SW480 (cell line): ENCODE results near the gene OTOF.
"Not testable (repeated sequence)": the region's sequence is repeated elsewhere in the genome, so short reads cannot be mapped to it uniquely, and the experiment has no call there.

ENCODE experiments used
- DNase-seq: peaks from one replicate; pipeline ENCODE4 v3.0.0-alpha.2; 2016; ENCODE audit warnings: low spot score

Gene OTOF

DNA sequence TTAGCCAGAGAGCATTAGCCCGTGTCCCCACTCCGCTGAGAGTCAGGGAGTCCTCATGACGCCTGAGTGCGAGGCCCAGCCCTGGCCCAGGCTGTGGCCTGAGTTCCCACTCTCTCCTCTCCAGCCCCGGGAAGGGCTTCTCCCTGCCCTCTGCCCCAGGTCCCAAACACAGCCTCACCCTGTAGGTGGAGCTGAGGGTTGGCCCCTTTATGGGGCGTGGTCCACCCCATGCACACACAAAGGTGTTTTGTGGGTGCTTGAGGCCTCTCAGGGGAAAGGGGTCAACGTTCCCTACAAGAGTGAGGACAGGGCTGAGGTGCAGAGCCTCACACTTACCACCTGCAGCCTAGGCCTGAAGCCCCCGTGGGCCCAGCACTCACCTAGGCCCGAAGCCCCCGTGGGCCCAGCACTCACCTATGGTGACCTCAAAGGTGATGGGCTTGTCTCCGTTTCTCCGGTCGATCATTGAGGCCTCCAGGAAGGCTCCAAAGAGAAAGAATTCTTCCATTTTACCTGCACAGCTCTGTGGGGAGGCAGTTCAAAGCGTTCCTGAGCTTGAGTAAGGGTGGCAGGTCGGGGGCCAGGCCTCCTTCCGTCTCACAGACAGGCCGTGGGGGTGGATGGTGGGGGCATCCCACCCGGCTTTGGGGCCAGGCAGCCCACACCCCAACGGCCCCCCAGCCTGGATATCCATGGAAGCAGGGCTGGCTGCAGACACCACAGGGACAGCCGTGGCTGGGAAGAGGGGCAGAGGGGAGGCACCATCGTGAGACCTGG, 2.1 kb upstream of the OTOF start:
- no peak for DNase-seq

DNA sequence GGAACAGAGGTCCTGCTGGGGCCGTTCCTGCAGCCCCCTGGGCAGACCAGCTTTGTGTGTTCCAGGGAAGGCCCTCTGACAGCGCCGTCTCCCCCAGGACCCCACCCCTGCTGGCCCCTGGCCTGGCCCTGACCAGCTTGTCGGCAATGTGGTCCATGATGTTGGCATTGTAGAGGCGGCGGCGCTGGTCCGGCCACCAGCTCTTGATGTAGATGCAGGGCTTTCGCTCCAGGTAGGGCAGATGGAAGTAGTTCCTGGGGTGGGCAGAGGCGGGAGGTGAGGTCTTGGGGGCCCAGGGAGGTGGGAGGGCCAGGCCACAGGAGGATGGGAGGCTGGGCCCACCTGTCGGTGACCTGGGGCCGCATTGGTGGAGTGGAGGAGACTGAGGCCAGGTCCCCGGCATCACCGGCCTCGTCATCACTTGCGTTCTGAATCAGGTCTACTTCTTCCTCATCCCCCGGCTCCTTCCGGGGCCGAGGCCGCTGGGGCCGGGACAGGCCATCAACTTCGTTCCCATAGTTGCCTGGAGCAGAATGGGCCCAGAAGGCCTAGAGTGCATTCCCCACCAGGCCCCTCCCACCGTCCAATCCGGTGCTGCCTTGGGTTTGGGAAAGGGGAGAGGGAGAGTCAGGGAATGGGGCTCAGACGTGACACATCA, 1.3 kb upstream of the OTOF start:
- no peak for DNase-seq

DNA sequence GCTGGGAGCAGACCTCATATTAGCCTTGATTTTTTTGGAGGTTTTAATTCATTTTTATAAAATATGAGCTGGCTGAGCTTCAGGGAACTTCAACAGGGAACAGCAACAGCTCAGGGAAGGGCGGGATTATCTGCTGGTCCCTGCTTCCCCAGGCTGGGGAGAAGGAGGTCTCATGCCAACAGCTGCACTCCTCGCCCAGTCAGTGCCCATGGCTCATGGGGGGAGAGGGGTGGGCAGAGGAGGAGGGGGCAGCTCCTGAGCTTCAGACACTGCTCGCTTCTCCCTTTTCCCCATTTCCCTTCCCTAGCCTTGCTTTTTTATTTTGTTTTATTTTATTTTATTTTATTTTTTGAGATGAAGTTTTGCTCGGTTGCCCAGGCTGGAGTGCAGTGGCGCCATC, 442 bp upstream of the OTOF start:
- DNase-seq, result no peak

DNA sequence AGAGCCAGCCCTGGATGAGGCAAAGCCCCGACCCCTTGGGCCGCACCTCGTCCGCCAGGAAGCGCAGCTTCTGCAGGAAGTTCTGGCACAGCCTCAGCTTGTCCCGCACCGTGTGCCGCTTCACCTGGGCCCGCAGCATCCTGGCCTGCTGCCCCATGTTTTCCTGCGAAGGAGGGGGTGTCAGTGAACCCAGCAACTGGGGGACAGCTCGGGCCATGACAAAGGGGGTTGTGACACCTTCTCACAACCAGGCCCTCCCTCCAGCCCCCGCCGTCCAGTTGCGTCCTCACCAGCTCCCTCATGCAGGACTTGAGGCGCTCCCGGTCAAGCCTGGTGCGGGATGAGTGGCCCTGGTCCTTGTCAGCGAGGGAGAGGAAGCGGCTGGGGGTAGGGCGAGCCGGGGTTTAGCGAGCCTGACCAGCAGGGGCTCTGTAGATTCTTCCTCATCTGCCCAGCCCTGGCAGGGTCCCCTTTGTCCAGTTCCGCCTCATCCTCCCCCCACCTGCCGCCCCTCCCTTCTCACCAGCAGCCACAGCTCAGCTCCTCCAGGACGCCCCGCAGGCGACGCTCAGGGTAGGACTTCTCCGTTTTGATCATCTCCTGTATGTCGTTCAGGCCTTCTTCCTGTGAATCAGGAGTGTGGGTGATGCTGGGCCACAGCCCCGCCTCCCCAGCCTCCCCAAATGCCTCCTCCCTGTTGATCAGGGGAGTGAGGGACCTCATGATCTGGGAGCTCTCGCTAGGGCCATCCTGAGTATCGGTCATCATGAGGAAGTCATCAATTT, 606 bp downstream of the OTOF start:
- no peak for DNase-seq

DNA sequence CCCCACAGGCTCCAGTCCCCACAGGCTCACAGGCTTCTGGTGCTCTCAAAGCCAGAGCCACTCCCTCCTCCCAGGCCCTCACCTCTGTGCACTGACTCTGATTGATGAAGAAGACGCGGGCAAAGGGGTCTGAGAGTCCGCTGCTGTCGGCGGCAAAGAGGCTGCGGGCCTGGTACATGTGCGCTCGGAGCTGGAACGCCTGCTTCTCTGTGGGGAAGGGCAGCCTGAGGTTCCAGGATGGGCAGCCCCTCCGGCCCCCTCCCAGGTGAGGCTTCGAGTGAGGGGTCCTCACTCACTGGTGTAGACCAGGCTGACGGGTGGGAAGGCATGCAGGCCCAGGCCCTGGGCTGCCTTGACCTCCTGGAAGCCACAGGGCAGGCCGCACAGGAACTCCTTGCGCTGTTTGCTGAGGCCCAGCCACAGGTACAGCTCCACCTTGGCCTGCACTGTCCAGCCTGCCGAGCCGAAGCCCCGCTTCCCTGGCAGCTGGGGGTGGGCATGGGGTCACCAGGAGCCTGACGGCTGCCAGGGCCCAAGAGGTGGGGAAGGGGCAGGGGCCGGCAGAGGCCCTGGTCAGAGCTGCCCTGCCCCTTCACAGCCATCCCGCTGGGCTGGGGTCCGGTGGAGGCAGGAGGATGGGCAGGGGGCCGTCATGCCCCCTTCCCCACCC, 2.0 kb downstream of the OTOF start:
- DNase-seq, result no peak

DNA sequence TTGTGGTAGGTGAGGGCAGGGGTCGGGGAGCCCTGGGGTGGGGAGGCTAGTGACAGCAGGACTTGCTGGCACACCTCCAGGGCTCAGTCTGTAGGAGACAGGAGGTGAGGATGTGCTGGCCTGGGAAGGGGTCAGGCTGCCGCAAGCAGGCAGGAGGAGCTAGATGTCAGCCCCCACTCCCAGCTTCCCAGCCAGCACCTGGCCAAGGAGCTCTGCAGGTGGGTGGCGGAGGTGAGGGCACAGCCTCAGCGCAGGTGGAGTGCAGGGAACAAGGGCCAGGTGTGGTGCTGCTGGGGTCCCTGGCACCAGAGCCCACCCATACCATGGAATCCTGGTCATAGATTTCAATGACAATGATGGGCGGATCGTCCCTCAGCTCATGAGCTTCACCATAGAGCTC, 2.9 kb downstream of the OTOF start:
- no peak for DNase-seq

DNA sequence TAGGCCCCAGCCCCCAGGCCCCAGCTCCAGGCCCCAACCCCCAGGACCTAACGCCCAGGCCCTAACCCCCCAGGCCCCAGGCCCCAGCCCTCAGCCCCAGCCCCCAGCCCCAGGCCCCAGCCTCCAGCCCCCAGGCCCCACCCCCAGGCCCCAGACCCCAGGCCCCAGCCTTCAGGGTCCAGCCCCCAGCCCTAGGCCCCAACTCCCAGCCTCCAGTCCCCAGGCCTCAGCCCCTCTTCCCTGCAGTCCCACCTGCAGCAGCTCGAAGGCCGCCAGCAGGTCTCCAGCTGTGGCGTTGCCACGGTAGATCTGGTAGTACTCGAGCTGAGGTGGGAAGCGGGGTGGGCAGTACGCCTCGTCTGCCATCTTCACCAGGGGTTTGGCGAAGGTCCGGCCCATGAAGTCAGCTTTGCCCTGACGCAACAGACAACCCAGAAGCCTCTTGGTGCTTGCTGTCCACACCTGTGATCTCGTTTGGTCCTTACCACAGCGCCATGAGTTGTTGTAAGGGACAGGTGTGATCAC, 3.6 kb downstream of the OTOF start:
- no peak for DNase-seq

DNA sequence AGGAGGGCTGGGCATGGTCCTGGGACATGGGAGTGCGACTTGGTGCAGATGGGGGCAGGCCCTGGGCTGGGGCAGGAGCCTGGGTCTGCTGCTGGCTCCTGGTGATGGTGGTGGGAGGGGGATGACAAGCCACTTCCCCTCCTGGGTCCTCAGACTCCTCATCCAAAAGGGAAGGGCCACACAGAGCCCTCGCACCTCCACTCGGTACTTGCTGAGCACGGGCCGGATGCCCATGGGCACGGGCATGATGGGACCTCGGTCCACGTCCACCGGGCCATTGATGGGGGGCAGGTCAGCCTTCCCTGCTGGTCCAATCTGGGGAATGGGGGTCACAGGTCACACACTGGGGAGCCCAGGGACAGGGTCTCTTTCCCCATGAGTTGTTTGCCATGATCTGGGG, 4.1 kb downstream of the OTOF start:
- no peak for DNase-seq

DNA sequence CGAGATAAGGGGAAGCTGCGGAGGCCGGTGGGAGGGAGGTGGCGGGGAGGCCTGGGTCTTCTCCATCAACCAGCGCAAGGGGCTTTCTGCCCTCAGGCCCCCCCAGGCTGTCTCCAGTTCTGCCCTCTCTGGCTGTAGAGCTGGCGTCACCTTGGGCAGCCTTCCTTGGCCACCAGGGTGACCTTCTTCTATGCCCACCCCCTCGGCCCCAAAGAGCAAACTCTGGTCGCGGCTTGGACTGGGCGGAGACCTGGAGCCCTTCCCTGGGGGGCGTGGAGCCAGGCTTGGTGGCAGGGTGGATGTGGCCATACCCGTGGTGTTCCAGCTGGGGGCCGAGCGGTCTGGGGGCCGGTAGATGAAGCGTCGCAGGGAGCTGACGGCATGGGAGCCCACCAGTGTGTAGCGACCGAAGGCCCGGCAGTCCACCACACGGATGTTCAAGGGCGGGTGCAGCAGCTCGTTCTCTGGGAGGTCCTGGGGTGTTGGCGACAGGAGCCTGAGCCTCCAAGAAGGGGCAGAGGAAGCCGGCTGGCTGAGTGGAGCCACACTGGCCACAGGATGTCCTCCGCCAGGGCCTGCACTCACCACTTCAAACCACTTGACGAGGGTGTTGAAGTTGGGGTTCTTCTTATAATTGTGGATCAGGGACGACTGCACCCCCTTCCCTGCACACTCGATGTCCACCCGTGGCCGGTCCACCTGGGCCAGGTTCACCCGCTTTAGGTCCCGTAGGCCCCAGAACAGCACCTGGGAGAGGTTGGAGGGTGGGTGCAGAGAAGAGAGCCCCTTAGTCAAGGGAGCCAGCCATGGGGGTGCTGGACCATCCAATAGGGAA, 4.9 kb downstream of the OTOF start:
- DNase-seq, result no peak

DNA sequence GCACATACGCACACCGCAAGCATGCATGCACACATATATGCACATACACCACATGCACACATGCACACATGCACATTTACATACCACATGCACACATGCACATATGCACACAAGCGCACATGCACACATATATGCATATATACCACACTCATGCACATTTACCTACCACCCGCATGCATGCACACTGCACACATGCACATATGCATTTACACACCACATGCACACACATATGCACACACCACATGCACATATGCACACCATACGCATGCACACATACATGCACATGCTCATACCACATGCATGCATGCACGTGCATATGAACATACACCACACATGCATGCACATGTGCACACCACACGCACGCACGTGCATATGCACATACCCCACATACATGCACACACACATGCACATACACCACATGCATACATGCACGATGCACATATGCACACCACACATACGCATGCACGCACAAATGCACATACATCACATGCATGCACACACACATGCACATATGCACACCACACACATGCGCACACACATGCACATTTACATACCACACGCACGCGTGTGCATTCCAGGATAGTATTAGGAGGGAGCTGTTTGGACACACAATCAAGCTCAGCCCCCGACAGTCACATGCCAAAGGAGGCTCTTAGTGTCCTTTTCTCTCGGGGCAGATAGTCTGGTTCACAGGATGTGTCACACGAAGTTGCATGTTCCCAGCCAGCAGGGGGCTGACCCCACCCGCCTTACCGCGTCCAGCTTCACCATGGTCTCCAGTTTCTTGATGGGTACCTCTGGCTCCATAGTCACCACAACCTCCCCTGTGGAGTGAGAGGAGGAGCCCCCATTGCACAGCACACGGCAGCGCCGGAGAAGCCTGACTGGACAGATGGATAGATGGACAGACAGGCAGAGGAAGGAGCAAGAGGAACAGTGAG, 5.9 kb downstream of the OTOF start:
- DNase-seq, result no peak

DNA sequence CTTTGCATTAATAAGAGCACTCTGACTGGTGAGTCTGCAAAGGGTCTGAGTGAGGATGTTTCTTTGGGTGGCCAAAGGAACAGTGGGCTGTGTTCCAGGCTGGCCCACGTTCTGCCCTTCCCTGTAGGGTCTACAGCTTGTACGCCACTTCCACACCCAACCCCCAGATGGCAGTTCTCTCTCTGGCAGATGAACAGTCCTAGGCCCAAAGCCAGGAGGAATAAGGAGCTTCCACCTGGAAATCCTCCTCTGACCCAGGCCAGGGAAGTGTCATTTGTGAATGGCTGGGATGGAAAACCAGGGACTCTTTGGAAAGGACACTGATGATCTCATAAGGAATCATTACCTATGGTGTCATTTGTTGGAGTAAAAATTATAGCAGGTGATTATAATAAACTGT, 6.6 kb downstream of the OTOF start:
- DNase-seq, result no peak

DNA sequence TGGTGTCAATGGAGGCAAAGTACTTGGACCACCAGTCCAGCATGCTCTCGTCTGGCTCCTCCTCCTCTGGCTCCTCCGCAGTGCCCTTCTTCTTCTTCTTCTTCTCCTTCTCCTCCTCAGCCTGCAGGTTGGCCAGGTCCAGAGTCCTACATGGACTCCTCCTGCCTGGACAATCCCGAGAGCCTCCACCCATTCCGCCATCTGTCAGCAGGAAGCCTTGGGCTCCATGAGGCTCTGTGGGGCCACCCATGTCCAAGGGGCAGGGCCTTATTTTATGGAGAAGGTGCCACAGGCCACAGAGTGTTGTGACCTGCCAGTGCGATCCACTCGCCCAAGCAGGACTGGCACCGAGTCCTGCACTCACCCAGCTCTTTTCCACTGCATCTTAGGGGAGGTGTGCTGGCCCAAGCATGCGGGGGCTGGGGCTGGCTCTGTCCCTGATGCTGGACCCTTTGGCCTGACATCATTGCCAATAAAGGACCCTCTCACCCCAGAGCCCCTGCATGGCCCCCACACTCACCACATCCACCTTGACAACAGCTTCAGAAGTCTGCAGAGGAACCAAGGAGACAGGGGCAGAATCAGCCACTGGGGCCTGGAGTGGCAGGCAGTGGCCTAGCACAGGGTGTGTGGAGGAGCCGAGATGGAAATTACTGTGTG, 7.2 kb downstream of the OTOF start:
- no peak for DNase-seq

DNA sequence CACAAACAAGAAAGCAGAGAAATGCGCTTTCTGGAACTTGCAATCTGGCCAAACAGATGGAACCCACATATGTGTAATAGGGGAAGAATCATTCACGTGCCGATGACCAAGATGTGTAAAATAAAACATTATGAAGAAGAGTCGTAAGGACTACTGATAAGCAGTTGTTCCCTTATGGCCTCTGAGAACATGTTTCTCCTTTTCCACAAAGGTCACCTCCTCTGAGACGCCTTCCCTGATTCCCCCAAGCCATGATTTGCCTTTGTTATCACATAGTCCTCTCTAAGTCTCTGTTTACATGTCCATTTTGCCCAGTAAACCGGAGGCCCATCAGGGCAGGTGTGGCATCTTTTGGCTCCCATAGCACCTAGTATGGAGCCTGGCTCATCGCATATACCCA, 8.0 kb downstream of the OTOF start:
- DNase-seq, result no peak

DNA sequence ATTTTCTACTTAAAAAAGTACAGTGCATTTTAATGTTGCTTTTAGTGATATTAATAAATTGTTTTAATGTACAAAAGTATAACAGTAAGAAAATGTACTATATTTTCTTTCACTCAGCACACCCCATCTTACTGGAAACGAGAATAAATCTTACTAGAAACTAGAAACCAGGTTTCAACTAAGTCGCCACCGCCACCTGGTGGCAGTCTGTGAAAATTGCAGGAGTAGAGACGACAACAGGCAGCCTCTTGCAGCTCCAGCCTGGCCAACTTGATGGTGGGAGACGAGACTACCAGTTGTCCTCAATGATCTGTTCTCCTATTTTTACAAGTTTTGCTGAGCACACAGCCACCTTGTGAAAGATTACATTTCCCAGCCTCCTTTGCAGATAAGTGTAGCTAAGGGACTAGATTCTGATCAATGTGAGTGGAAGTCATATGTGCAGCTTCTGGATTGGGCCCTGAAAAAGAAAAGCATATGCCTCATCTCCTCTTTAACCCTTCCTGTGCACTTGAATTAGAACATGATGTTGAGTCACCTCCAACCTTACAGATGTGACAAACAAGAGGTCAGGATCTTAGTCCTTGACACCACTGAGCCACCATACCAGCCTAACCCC, 8.7 kb downstream of the OTOF start:
- peak; percentile 65 for DNase-seq

DNA sequence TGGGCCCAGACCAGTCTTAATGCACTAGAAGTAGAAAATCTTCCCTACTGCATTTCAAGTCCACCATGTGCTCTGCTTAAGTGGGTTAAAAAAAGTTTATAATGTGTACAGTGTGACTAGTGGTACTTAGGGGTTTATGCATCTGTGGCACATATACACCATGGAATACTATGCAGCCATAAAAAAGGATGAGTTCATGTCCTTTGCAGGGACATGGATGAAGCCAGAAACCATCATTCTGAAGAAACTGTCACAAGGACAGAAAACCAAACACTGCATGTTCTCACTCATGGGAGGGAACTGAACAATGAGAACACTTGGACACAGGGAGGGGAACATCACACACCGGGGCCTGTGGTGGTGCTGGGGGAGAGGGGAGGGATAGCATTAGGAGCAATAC, 9.4 kb downstream of the OTOF start:
- not testable (repeated sequence) for DNase-seq

DNA sequence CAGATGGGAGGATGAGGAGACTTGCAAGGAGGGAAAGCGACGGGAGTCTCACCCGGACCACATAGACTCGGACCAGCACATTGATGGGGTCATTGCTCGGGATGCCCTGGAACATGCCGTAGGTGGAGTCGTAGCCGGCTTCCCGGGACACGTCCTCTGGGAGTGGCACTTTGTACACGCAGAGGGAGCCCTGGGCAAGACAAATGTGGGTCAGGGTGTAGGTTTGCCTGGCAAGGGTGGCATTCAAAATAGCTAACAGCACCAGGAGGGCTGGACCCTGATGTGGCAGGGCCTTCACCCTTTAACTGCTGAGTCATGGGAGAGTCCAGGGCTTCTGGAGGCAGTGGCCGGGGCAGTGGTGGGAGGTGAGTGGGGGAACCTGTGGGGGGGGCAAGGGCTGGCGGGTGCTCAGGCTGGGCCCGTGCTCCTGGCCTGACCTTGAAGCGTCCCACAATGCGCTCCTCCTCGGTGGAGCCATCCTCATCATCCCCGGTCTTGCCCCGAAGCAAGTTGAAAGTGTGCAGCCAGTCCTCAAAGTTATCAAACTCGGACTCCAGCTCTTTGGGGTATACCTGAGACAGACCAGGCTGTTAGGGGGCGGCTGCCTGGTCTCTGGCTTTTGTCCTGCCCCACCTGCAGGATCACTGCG, 11.1 kb downstream of the OTOF start:
- DNase-seq, result no peak

DNA sequence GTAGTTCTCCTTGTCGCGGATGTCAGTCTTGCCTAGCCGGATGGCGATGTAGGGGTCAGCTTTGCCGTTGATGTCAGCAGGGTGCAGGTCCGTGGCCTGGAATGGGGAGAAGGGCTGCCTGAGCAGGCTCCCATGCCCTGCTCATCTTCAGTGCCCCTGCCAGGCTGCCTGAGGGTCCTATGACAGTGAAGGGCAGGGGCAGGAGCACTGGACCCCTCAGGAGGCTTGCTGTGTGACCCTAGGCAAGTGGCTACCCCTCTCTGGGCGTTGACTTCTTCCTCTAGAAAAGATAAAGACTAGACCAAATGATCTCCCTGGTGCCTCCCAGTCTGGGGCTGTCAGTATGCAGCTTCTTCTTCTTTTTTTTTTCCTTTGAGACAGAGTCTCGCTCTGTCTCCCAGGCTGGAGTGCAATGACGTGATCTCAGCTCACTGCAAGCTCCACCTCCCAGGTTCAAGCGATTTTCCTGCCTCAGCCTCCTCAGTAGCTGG, 11.9 kb downstream of the OTOF start:
- DNase-seq, result no peak

DNA sequence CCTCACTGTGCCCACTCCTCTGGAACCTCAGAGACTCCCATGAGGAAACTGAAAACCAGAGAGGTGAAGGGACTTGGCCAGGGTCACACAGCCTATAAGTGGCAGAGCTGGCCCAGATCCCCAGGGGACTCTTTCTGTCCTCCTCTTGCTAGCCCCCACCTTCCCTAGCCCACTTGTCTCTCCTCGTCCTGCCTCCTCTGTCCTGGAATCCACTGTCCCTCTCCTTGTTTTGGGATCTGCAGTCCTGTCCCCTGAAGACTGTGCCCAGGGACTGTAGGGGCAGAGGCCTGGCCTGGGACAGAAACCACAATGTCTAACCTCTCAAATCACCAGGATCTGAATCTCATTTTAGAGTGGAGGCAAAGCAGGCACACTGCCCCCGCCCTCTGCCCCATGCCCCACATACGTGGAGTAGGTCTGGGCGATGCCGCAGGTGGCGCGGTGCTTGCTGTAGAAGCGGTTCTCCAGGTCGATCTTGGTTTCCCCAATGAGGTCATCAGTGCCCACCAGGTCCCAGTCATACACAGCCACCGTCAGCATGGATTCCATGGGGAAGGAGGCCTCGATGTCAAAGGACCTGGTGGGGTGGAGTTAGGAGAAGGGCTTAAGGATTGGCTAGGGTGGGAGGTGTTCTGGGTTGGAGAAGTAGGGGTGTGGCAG, 12.5 kb downstream of the OTOF start:
- no peak for DNase-seq
